Osteoblast (primary cell): ENCODE results near the gene PPP2R5D. TPM values are rescaled to one million over a fixed set of nuclear protein-coding genes. Genes with fewer than 3 reads are reported as not detected.

Experiments used
- DNase-seq: peaks from one replicate; pipeline ENCODE4 v3.0.0; 2011; ENCODE audit warnings: low spot score, mixed read lengths; ENCODE audit not compliant: insufficient read length; ENCODE audit errors: missing footprints
- H2AFZ ChIP-seq: 2 replicates; pipeline ENCODE4 v1.6.0; 2011; ENCODE audit warnings: mild to moderate bottlenecking, low read length
- H3K27ac ChIP-seq: 2 replicates; pipeline ENCODE4 v1.5.1; 2011; ENCODE audit warnings: mild to moderate bottlenecking, low read depth, low read length, moderate library complexity
- H3K27me3 ChIP-seq: 2 replicates; pipeline ENCODE4 v1.6.0; 2012; ENCODE audit warnings: mild to moderate bottlenecking, control low read depth, inconsistent platforms, low read length, moderate library complexity; ENCODE audit not compliant: insufficient read depth
- H3K36me3 ChIP-seq: 2 replicates; pipeline ENCODE4 v1.5.1; 2011; ENCODE audit warnings: mild to moderate bottlenecking, low read length, control low read depth, moderate library complexity; ENCODE audit not compliant: insufficient read depth
- H3K4me1 ChIP-seq: 2 replicates; pipeline ENCODE4 v1.5.1; 2011; ENCODE audit warnings: mild to moderate bottlenecking, low read length, control low read depth, moderate library complexity; ENCODE audit not compliant: insufficient read depth
- H3K4me2 ChIP-seq: 2 replicates; pipeline ENCODE4 v1.6.0; 2011; ENCODE audit warnings: mild to moderate bottlenecking, low read length; ENCODE audit not compliant: insufficient read depth
- H3K4me3 ChIP-seq: fragments of 200-600 bp; sonication (generic); 3 replicates; pipeline ENCODE4 v1.5.1; 2012; ENCODE audit warnings: mild to moderate bottlenecking, low read length, inconsistent platforms; ENCODE audit not compliant: insufficient read depth
- H3K79me2 ChIP-seq: 2 replicates; pipeline ENCODE4 v1.6.0; 2012; ENCODE audit warnings: mild to moderate bottlenecking, low read length, control low read depth, inconsistent platforms; ENCODE audit not compliant: insufficient read depth
- H3K9me3 ChIP-seq: 2 replicates; pipeline ENCODE4 v1.5.1; 2011; ENCODE audit warnings: low read depth, low read length, control low read depth
- H4K20me1 ChIP-seq: 2 replicates; pipeline ENCODE4 v1.6.0; 2012; ENCODE audit warnings: mild to moderate bottlenecking, low read length, control low read depth; ENCODE audit not compliant: insufficient read depth
- CTCF ChIP-seq: IDR thresholded peaks from 2 replicates; pipeline ENCODE4 v1.5.1; 2011; ENCODE audit warnings: mild to moderate bottlenecking, low read depth, low read length, moderate library complexity; ENCODE audit errors: extremely low read depth
- total RNA-seq: library from RNA; depleted of rRNA; stranded (reverse); fragments of >200 nt; gene quantifications from 2 replicates; pipeline ENCODE4 v1.2.3, GENCODE V29; 2012

Gene PPP2R5D
- total RNA-seq, 1 donor = 30.8 TPM

DNA sequence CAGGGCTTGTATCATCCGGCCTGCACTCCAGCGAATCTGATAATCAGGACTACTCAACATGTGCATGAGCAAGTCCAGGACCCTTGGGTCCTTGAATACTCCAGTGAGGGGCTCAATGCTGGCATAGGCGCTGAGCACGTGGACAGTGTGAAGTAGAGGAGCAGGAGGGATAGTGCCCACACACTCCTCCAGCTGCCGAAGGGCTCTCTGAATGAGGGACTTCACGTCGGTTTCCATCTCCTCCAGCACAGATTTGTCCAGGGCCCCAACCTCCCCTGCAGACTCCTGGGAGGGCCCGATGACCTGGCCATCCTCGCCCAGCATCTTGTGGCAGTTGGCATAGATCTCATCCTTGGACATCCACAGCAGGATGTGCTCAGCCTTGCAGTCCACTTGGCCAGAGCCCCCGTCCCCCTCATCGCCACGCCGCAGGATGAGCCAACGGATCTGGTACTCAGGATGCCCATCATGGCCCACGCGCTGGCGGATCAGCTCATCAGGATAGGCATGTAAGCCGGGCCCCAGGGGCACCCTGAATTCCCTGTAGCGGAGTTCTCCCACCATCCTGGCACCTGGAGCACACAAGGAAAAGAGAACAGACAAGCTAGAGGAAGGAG lies 68.0 kb downstream of the PPP2R5D start:
- Histone ChIP-seq H3K4me3 (peak overlapping the region; percentile 78), H3K79me2 (peaks cover 36% of the 10 kb centered on the region), H3K4me1 (peaks cover 23% of the 10 kb centered on the region), H2AFZ (peak overlapping the region; percentile 7), H3K27me3 (no peaks in the 10 kb centered on the region), H3K4me2 (peak overlapping the region; percentile 97), H3K36me3 (peaks cover 41% of the 10 kb centered on the region), H3K9me3 (no peaks in the 10 kb centered on the region), H3K27ac (peak overlapping the region; percentile 92), H4K20me1 (no peaks in the 10 kb centered on the region)
- TF ChIP-seq CTCF = no peak
- DNase-seq = peak; percentile 66

GRCh38 chr6:43052842-43053544 lies 68.6 kb downstream of the PPP2R5D start:
- Histone ChIP-seq H3K36me3 (peaks cover 34% of the 10 kb centered on the region), H3K9me3 (no peaks in the 10 kb centered on the region), H3K4me1 (peaks cover 24% of the 10 kb centered on the region), H4K20me1 (no peaks in the 10 kb centered on the region), H3K79me2 (peaks cover 42% of the 10 kb centered on the region), H3K4me2 (peak overlapping the region; percentile 97), H3K4me3 (peak overlapping the region; percentile 78), H2AFZ (peak overlapping the region; percentile 73), H3K27me3 (no peaks in the 10 kb centered on the region), H3K27ac (peak overlapping the region; percentile 92)
- TF ChIP-seq CTCF = no peak
- peak; percentile 79 for DNase-seq

GRCh38 chr6:43053545-43054205 lies 69.3 kb downstream of the PPP2R5D start, which contains the start of gene CUL7:
TSS of gene CUL7 (minus strand) at chr6:43053851. CDS start at chr6:43052788, 1,063 bp downstream.
- Histone ChIP-seq H3K27me3 (no peaks in the 10 kb centered on the region), H3K79me2 (peaks cover 48% of the 10 kb centered on the region), H4K20me1 (no peaks in the 10 kb centered on the region), H3K9me3 (no peaks in the 10 kb centered on the region), H3K4me1 (peaks cover 31% of the 10 kb centered on the region), H3K4me3 (peak within 1 kb of the TSS; percentile 78), H3K27ac (peak within 1 kb of the TSS; percentile 92), H2AFZ (peak within 1 kb of the TSS; percentile 73), H3K36me3 (peaks cover 28% of the 10 kb centered on the region), H3K4me2 (peak within 1 kb of the TSS; percentile 97)
- TF ChIP-seq CTCF = no peak
- peak; percentile 100 for DNase-seq
